Naive thymus-derived CD4-positive, alpha-beta T cell (primary cell): ENCODE results near the gene EPB41L2. TPM values are rescaled to one million over a fixed set of nuclear protein-coding genes. Genes with fewer than 3 reads are reported as not detected.
A peak's percentile ranks its signal among the peaks of the same experiment; 100 is the strongest.

Source experiments
- ATAC-seq: fragments of 150-1000 bp; cut with Tn5 transposase; 2 replicates; pipeline ENCODE4 v1.10.0; 2021; ENCODE audit warnings: mild to moderate bottlenecking, moderate library complexity
- CTCF ChIA-PET: fragments of 350-600 bp; sonication (Branson Sonifier 250); formaldehyde crosslinking; loops from one replicate; lab custom pipeline; 2021; ENCODE audit warnings: antibody characterized with exemption; lab: Charles Lee
- POLR2A ChIA-PET: fragments of 350-600 bp; sonication (Branson Sonifier 250); formaldehyde crosslinking; loops from one replicate; lab custom pipeline; 2021; ENCODE audit warnings: antibody characterized with exemption, inconsistent platforms; lab: Charles Lee
- DNase-seq, 9 donors: peaks; one replicate each; pipeline versions ENCODE4 v3.0.0 to v3.0.0-alpha.2; 2020 to 2022; ENCODE audit warnings: mixed read lengths in 1 of 9
- H3K27ac ChIP-seq: one replicate; pipeline ENCODE4 v1.7.0; 2013; ENCODE audit warnings: mild to moderate bottlenecking, low read depth, low read length, moderate library complexity
- H3K27me3 ChIP-seq, 2 donors: one replicate each; pipeline ENCODE4 v1.7.0; 2013; ENCODE audit warnings: low read length in 2 of 2, mild to moderate bottlenecking in 2 of 2, moderate library complexity in 2 of 2; ENCODE audit not compliant: control insufficient read depth in 2 of 2, insufficient read depth in 2 of 2
- H3K36me3 ChIP-seq, 3 experiments: 1 replicate in 2 of 3; 2 replicates in 1 of 3; pipeline ENCODE4 v1.7.0; 2013; ENCODE audit warnings: low read length in 3 of 3, mild to moderate bottlenecking in 3 of 3, moderate library complexity in 1 of 3; ENCODE audit not compliant: insufficient read depth in 3 of 3, control insufficient read depth in 2 of 3
- H3K4me1 ChIP-seq, 2 donors: one replicate each; pipeline ENCODE4 v1.7.0; 2013; ENCODE audit warnings: low read length in 2 of 2, mild to moderate bottlenecking in 2 of 2, moderate library complexity in 1 of 2; ENCODE audit not compliant: control insufficient read depth in 2 of 2, insufficient read depth in 2 of 2
- H3K4me3 ChIP-seq: 2 replicates; pipeline ENCODE4 v1.7.0; 2013; ENCODE audit warnings: mild to moderate bottlenecking, low read length
- H3K9me3 ChIP-seq, 3 experiments: 1 replicate in 2 of 3; 2 replicates in 1 of 3; pipeline ENCODE4 v1.7.0; 2013; ENCODE audit warnings: low read length in 3 of 3; ENCODE audit not compliant: control insufficient read depth in 2 of 3
- H3K27ac Mint-ChIP-seq, 9 donors: one replicate each; pipeline ENCODE4 v1.8.0; 2020 to 2022; ENCODE audit warnings: mixed read lengths in 9 of 9, mild to moderate bottlenecking in 8 of 9, moderate library complexity in 5 of 9, inconsistent platforms in 2 of 9
- H3K27me3 Mint-ChIP-seq, 5 donors: one replicate each; pipeline ENCODE4 v1.8.0; 2021 to 2022; ENCODE audit warnings: mixed read lengths in 5 of 5, mild to moderate bottlenecking in 1 of 5
- H3K36me3 Mint-ChIP-seq, 5 donors: one replicate each; pipeline ENCODE4 v1.8.0; 2020 to 2022; ENCODE audit warnings: mixed read lengths in 5 of 5, mild to moderate bottlenecking in 3 of 5, inconsistent platforms in 1 of 5
- H3K4me1 Mint-ChIP-seq, 7 donors: one replicate each; pipeline ENCODE4 v1.8.0; 2020 to 2022; ENCODE audit warnings: mixed read lengths in 7 of 7, mild to moderate bottlenecking in 3 of 7, inconsistent platforms in 1 of 7
- H3K4me3 Mint-ChIP-seq, 10 donors: one replicate each; pipeline ENCODE4 v1.8.0; 2020 to 2022; ENCODE audit warnings: mild to moderate bottlenecking in 10 of 10, mixed read lengths in 10 of 10, moderate library complexity in 6 of 10, inconsistent platforms in 2 of 10
- H3K9me3 Mint-ChIP-seq, 11 donors: one replicate each; pipeline ENCODE4 v1.8.0; 2020 to 2022; ENCODE audit warnings: mixed read lengths in 11 of 11, mild to moderate bottlenecking in 4 of 11, inconsistent platforms in 1 of 11, moderate library complexity in 1 of 11
- intact Hi-C, 2 donors: fragments of 100-400 bp; cut with micrococcal nuclease; formaldehyde crosslinking; loops; one replicate each; pipeline ENCODE4 v1.15.1; 2023
- polyA plus RNA-seq, 2 donors: library from polyadenylated mRNA; unstranded; fragments of 300-500 nt; fragmentation: Illumina TruSeq; gene quantifications; one replicate each; pipeline ENCODE4 v1.2.3, GENCODE V29; 2021
- total RNA-seq, 6 experiments: library from RNA in 5 of 6; stranded (reverse) in 5 of 6; gene quantifications; 1 replicate in 5 of 6; 2 replicates in 1 of 6; pipeline ENCODE4 v1.2.3 and lab custom pipeline; 2021 to 2026

The EPB41L2 gene
- total and polyA plus RNA-seq, 7 experiments from 2014 or later, result 4.6 to 26.9 (median 12.3) TPM

GRCh38 chr6:130837067-130837466 lies 226.0 kb downstream of the EPB41L2 start:
- intact Hi-C loops, result no loop called here
- Mint-ChIP-seq H3K27me3 (no peaks in the 10 kb centered on the region), H3K9me3 (peaks cover 0 to 3% (median 0%) of the 10 kb centered on the region in 11 donors), H3K4me3 (no peak overlapping the region), H3K4me1 (peaks cover 0 to 2% (median 0%) of the 10 kb centered on the region in 7 donors), H3K36me3 (peaks cover 0 to 9% (median 0%) of the 10 kb centered on the region in 5 donors), H3K27ac (no peak overlapping the region)
- Histone ChIP-seq H3K4me1 (no peaks in the 10 kb centered on the region), H3K27ac (no peak overlapping the region), H3K9me3 (no peaks in the 10 kb centered on the region), H3K4me3 (no peak overlapping the region), H3K27me3 (no peaks in the 10 kb centered on the region), H3K36me3 (no peaks in the 10 kb centered on the region)
- ChIA-PET CTCF (no interaction called here), POLR2A (no interaction called here)
- ATAC-seq (no peak), DNase-seq (no peak)

DNA sequence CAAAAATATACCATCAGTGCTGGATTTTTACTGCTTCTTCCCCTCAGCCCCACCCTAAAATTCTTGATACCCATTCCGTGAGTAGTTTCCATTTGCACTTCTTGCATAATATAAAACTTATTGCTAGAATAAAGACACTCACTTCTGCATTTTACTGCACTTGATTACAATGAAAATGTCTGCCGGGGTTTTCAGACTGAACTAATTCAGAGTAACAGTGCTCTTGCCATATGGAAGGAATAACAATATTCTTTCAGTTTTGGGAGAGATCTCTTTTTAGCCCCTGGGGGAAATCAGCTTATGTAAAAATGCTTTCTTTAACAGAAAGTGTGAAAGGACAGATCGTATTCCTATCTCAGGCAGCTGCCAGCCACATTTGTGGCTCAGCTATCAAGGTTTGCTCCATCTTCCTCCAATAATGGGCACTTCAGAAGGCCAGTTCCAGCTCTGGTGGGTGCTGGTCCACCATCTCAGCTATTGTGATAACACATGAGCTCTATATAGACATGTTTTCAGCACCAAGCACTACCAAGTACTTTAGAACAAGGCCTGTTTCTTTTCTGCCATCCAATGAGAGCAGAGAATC lies 226.9 kb downstream of the EPB41L2 start:
- ChIA-PET CTCF (no interaction called here), POLR2A (no interaction called here)
- Mint-ChIP-seq H3K27ac (no peak overlapping the region), H3K4me3 (no peak overlapping the region), H3K27me3 (no peaks in the 10 kb centered on the region), H3K4me1 (peaks cover 0 to 2% (median 0%) of the 10 kb centered on the region in 7 donors), H3K36me3 (peaks cover 0 to 5% (median 0%) of the 10 kb centered on the region in 5 donors), H3K9me3 (peaks cover 0 to 3% (median 0%) of the 10 kb centered on the region in 11 donors)
- H3K36me3 ChIP-seq, result no peaks in the 10 kb centered on the region
- no peak overlapping the region for H3K4me3 ChIP-seq
- no peaks in the 10 kb centered on the region for H3K4me1 ChIP-seq
- ATAC-seq, result no peak
- no peaks in the 10 kb centered on the region for H3K27me3 ChIP-seq
- H3K9me3 ChIP-seq, result no peaks in the 10 kb centered on the region
- no peak overlapping the region for H3K27ac ChIP-seq
- DNase-seq, result no peak
- intact Hi-C loops, result no loop called here

DNA sequence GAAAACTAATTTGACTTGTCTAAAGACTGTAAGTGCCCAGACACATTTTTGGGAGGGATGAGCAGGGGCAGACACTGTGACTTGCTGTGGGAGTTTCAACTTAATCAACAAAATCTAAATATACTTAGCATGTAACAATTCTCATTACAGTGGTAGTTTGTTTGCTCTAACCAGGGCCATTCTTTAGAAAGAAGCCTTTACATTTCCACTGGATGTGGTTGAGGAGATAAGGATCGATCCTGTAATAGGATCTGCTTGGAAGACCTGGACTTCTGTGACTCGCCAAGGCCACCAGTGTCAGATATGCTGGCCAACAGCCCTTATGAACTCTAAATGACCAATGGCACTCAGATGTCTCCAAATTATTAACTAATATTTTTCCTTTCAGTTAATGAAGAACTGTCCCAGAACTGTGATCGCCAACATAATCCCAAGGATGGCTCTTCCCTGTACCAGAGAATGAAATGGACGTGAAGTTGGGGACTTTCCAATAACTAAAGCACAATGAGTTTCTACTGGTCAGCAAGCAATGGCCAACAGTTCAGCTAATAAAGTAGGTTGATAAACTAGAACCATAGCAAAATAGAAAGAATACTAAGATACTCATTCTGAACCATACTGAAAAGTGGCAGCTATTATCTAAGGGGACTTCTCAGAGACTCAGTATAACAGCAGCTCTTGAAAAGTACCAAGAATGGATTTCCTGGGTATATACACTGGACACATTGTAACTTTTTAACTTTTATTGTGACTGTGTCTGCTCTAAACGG lies 228.4 kb downstream of the EPB41L2 start:
- no peak for ATAC-seq
- Mint-ChIP-seq H3K4me3 (no peak overlapping the region), H3K27ac (no peak overlapping the region), H3K4me1 (no peaks in the 10 kb centered on the region), H3K36me3 (peaks cover 0 to 4% (median 0%) of the 10 kb centered on the region in 5 donors), H3K9me3 (peaks cover 0 to 3% (median 0%) of the 10 kb centered on the region in 11 donors), H3K27me3 (no peaks in the 10 kb centered on the region)
- intact Hi-C loops, result no loop called here
- H3K27ac ChIP-seq, result no peak overlapping the region
- ChIA-PET POLR2A (no interaction called here), CTCF (no interaction called here)
- no peaks in the 10 kb centered on the region for H3K27me3 ChIP-seq
- no peaks in the 10 kb centered on the region for H3K9me3 ChIP-seq
- H3K36me3 ChIP-seq, result no peaks in the 10 kb centered on the region
- no peak for DNase-seq
- H3K4me3 ChIP-seq, result no peak overlapping the region
- H3K4me1 ChIP-seq, result no peaks in the 10 kb centered on the region

- CTCF ChIA-PET, result interaction anchor here (0.5 kb wide), 1 partner anchor 507 kb away, joined by 3 read pairs; no protein-coding TSS in a partner anchor
- Histone ChIP-seq H3K27me3 (no peaks in the 10 kb centered on the region), H3K4me1 (no peaks in the 10 kb centered on the region), H3K9me3 (no peaks in the 10 kb centered on the region), H3K4me3 (no peak overlapping the region), H3K27ac (no peak overlapping the region), H3K36me3 (no peaks in the 10 kb centered on the region)
- no peak for DNase-seq
- ATAC-seq, result no peak
- intact Hi-C loops, result no loop called here
- POLR2A ChIA-PET, result no interaction called here
- H3K4me1 Mint-ChIP-seq, result no peaks in the 10 kb centered on the region
- peaks cover 0 to 3% (median 0%) of the 10 kb centered on the region in 11 donors for H3K9me3 Mint-ChIP-seq
- no peak overlapping the region for H3K4me3 Mint-ChIP-seq
- no peaks in the 10 kb centered on the region for H3K27me3 Mint-ChIP-seq
- H3K36me3 Mint-ChIP-seq, result peaks cover 0 to 4% (median 0%) of the 10 kb centered on the region in 5 donors
- H3K27ac Mint-ChIP-seq, result no peak overlapping the region
Observed at GRCh38 chr6:130833569-130833968, 229.5 kb downstream of the EPB41L2 start.

- Histone ChIP-seq H3K4me3 (no peak overlapping the region), H3K9me3 (no peaks in the 10 kb centered on the region), H3K4me1 (no peaks in the 10 kb centered on the region), H3K27me3 (no peaks in the 10 kb centered on the region), H3K36me3 (no peaks in the 10 kb centered on the region), H3K27ac (no peak overlapping the region)
- H3K4me3 Mint-ChIP-seq, result no peak overlapping the region
- no peaks in the 10 kb centered on the region for H3K36me3 Mint-ChIP-seq
- ChIA-PET POLR2A (no interaction called here), CTCF (no interaction called here)
- ATAC-seq (no peak), DNase-seq (no peak)
- no peaks in the 10 kb centered on the region for H3K4me1 Mint-ChIP-seq
- no peaks in the 10 kb centered on the region for H3K27me3 Mint-ChIP-seq
- H3K9me3 Mint-ChIP-seq, result peaks cover 0 to 3% (median 0%) of the 10 kb centered on the region in 11 donors
- intact Hi-C loops, result no loop called here
- H3K27ac Mint-ChIP-seq, result no peak overlapping the region
Observed at GRCh38 chr6:130831607-130832006, 231.4 kb downstream of the EPB41L2 start.

GRCh38 chr6:130829333-130829910 lies 233.6 kb downstream of the EPB41L2 start:
- H3K4me1 Mint-ChIP-seq, result peaks cover 0 to 13% (median 8%) of the 10 kb centered on the region in 7 donors
- H3K27me3 Mint-ChIP-seq, result no peaks in the 10 kb centered on the region
- peak; percentile 40 for ATAC-seq
- no peaks in the 10 kb centered on the region for H3K36me3 ChIP-seq
- DNase-seq, result no peak
- no peaks in the 10 kb centered on the region for H3K27me3 ChIP-seq
- ChIA-PET POLR2A (interaction anchor here (0.5 kb wide), 1 partner anchor 75 kb away, joined by 4 read pairs; no protein-coding TSS in a partner anchor), CTCF (no interaction called here)
- H3K36me3 Mint-ChIP-seq, result no peaks in the 10 kb centered on the region
- intact Hi-C loops, result loop anchor here in 1 of 2 donors (5.0 kb wide), 1 partner anchor 52 kb away; no protein-coding TSS in a partner anchor
- no peak overlapping the region for H3K27ac ChIP-seq
- H3K9me3 Mint-ChIP-seq, result peaks cover 0 to 3% (median 0%) of the 10 kb centered on the region in 11 donors
- no peak overlapping the region for H3K4me3 Mint-ChIP-seq
- H3K9me3 ChIP-seq, result no peaks in the 10 kb centered on the region
- no peaks in the 10 kb centered on the region for H3K4me1 ChIP-seq
- H3K4me3 ChIP-seq, result no peak overlapping the region
- no peak overlapping the region for H3K27ac Mint-ChIP-seq
